Astrocyte of the cerebellum (primary cell): ENCODE results near the gene CCDC57.
"Not testable (repeated sequence)": the region's sequence is repeated elsewhere in the genome, so short reads cannot be mapped to it uniquely, and the experiment has no call there.

ENCODE experiments used
- DNase-seq: peaks from one replicate; pipeline ENCODE4 v3.0.0-alpha.2; 2011; ENCODE audit warnings: low read depth
- H3K4me3 ChIP-seq: 2 replicates; pipeline ENCODE4 v1.5.1; 2011; ENCODE audit warnings: mild to moderate bottlenecking, low read depth, low read length, moderate library complexity
- CTCF ChIP-seq: IDR thresholded peaks from 2 replicates; pipeline ENCODE4 v1.5.1; 2012; ENCODE audit warnings: low read length, low read depth, moderate library complexity, mild to moderate bottlenecking; ENCODE audit errors: missing control alignments
- in situ Hi-C: cut with HindIII; loops from 2 replicates; pipeline ENCODE4 v1.10.0; 2017; ENCODE audit warnings: low sequenced_read_pairs

CCDC57 gene

GRCh38 chr17:82200135-82200534 is 12.5 kb downstream of the CCDC57 start:
- no peak overlapping the region for H3K4me3 ChIP-seq
- no peak for DNase-seq
- TF ChIP-seq CTCF: no peak
- in situ Hi-C loops: no loop called here

- in situ Hi-C loops: no loop called here
- no peak overlapping the region for H3K4me3 ChIP-seq
- no peak for DNase-seq
- no peak for TF ChIP-seq CTCF
Measured at GRCh38 chr17:82199496-82199895, 13.1 kb downstream of the CCDC57 start.

GRCh38 chr17:82198092-82198491 is 14.6 kb downstream of the CCDC57 start:
- H3K4me3 ChIP-seq: no peak overlapping the region
- no peak for DNase-seq
- in situ Hi-C loops: no loop called here
- no peak for TF ChIP-seq CTCF

- H3K4me3 ChIP-seq: no peak overlapping the region
- no peak for DNase-seq
- in situ Hi-C loops: no loop called here
- no peak for TF ChIP-seq CTCF
Measured at GRCh38 chr17:82195675-82196672, 16.7 kb downstream of the CCDC57 start.

GRCh38 chr17:82194765-82195164 is 17.9 kb downstream of the CCDC57 start:
- TF ChIP-seq CTCF: no peak
- in situ Hi-C loops: no loop called here
- H3K4me3 ChIP-seq: no peak overlapping the region
- no peak for DNase-seq

GRCh38 chr17:82193520-82194220 is 19.0 kb downstream of the CCDC57 start:
- no peak for TF ChIP-seq CTCF
- DNase-seq: no peak
- H3K4me3 ChIP-seq: no peak overlapping the region
- in situ Hi-C loops: no loop called here

- in situ Hi-C loops, DNase-seq, H3K4me3 ChIP-seq: not testable (repeated sequence)
Measured at GRCh38 chr17:82193050-82193449, 19.6 kb downstream of the CCDC57 start.
